ENCODE data around the gene ALB.

The ALB gene

GRCh38 chr4:73470728-73471127 is 66.6 kb downstream of the ALB start:
- Histone ChIP-seq H3K4me1 (ENCODE audit: insufficient read depth, low read length, severe bottlenecking) (no peaks in the 10 kb centered on the region), H3K79me2 (ENCODE audit: insufficient read depth, low read length) (no peaks in the 10 kb centered on the region), H2AFZ (ENCODE audit: low read length) (no peak overlapping the region), H3K9me3 (ENCODE audit: low read length) (0 out of 2 replicates have a peak, but pooled peaks cover 2% of the 10 kb centered on the region), H3K4me2 (ENCODE audit: low read length) (no peak overlapping the region), H4K20me1 (ENCODE audit: insufficient read depth, low read length) (no peaks in the 10 kb centered on the region), H3K27me3 (ENCODE audit: insufficient read depth, low read length) (no peaks in the 10 kb centered on the region), H3K36me3 (ENCODE audit: insufficient read depth, low read length) (no peaks in the 10 kb centered on the region; the same call in 1 of the 2 replicates), H3F3A (ENCODE audit: insufficient read depth, low read length) (no peaks in the 10 kb centered on the region), H3K4me3 (ENCODE audit: low read depth, low read length, poor library complexity, severe bottlenecking) (no peak overlapping the region), H3K9ac (ENCODE audit: low read length) (no peak overlapping the region), H3K9me2 (ENCODE audit: low read depth, low read length) (no peaks in the 10 kb centered on the region), H3K27ac (ENCODE audit: low read depth, low read length, poor library complexity, severe bottlenecking) (no peak overlapping the region)
- TF ChIP-seq EZH2 (IDR thresholded peaks at IDR 0.05; ENCODE audit: borderline replicate concordance, low read length) (no peak), CTCF (IDR thresholded peaks at IDR 0.05; ENCODE audit: low read length) (no peak)
